GM13976 (cell line): Measurements from ENCODE around the gene ADAMTS7.
A peak's percentile ranks its signal among the peaks of the same experiment; 100 is the strongest.
"Not testable (repeated sequence)": the region's sequence is repeated elsewhere in the genome, so short reads cannot be mapped to it uniquely, and the experiment has no call there.

ENCODE experiments used
- DNase-seq: peaks from one replicate; pipeline ENCODE4 v3.0.0; 2012; ENCODE audit warnings: low spot score
- in situ Hi-C: fragments of 300-500 bp; cut with MboI; formaldehyde crosslinking; loops from one replicate; pipeline ENCODE4 v1.12.0; 2022; ENCODE audit warnings: low sequenced_read_pairs, mixed read lengths, inconsistent platforms; ENCODE audit not compliant: unreplicated experiment
- TF ChIP-seq, protein P1 (sequence below): IDR thresholded peaks from 2 replicates; pipeline ENCODE4 v1.5.1; 2012; ENCODE audit warnings: borderline replicate concordance, mild to moderate bottlenecking; ENCODE audit not compliant: insufficient read depth; ENCODE audit errors: extremely low read depth, missing control alignments, control extremely low read depth

The ADAMTS7 gene

DNA sequence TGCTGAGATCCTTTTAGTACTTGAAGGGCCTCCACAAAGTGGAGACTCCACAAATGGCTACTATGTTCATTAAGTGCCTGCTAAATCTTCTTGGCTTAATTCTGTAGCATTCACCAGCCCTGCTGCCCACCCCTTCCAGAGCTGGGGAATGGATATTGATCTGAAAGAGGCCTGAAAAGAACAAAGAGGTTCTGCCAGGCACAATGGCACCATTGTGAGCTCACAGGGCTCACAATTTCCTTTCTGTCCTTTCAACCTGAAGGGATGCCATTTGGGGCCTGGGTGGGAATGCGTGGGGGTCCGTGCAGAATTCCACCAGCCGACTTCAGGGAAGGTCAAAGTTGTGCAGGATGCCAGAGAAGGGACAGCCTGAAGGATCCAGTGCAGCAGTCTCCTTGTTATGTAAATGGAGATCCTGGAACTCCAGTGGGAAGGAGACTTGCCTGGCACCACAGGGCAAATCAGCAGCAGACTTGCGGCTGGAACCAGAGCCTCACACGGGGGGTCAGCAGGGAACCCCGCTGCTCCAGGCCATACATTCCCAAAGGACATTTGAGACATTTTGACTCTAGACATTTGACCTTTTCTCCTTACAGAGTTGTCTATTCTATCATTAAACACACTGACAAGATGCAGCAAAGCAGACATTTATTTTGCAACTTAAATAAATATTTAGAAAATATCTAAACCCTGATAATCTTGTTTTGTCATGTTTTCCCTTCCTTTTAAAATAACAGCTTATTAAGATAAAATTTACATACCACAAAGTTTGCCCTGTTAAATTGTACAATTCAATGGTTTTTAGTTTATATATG, 39.9 kb upstream of the ADAMTS7 start:
- TF ChIP-seq, protein P1, sequence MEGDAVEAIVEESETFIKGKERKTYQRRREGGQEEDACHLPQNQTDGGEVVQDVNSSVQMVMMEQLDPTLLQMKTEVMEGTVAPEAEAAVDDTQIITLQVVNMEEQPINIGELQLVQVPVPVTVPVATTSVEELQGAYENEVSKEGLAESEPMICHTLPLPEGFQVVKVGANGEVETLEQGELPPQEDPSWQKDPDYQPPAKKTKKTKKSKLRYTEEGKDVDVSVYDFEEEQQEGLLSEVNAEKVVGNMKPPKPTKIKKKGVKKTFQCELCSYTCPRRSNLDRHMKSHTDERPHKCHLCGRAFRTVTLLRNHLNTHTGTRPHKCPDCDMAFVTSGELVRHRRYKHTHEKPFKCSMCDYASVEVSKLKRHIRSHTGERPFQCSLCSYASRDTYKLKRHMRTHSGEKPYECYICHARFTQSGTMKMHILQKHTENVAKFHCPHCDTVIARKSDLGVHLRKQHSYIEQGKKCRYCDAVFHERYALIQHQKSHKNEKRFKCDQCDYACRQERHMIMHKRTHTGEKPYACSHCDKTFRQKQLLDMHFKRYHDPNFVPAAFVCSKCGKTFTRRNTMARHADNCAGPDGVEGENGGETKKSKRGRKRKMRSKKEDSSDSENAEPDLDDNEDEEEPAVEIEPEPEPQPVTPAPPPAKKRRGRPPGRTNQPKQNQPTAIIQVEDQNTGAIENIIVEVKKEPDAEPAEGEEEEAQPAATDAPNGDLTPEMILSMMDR = no peak
- no peak for DNase-seq
- in situ Hi-C loops = no loop called here

DNA sequence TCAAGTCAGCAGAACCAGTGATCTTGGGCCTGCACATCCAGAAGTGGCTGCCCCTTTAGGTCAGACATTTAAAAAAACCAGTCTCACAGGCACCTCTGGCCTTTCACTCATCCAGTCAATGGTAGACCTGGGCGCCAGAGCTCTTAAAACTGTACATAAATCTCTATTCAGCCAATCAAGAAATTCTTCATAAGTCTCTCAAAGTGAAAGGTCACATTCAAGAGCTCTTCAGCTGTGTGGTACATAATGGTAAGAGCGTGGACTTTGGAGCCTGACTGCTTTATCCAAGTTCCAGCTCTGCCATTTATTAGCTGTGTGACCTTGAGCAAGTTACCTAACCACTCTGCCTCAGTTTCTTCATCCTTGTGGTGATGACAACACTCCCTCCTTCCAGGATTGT, 39.1 kb upstream of the ADAMTS7 start:
- DNase-seq = no peak
- in situ Hi-C loops = no loop called here

DNA sequence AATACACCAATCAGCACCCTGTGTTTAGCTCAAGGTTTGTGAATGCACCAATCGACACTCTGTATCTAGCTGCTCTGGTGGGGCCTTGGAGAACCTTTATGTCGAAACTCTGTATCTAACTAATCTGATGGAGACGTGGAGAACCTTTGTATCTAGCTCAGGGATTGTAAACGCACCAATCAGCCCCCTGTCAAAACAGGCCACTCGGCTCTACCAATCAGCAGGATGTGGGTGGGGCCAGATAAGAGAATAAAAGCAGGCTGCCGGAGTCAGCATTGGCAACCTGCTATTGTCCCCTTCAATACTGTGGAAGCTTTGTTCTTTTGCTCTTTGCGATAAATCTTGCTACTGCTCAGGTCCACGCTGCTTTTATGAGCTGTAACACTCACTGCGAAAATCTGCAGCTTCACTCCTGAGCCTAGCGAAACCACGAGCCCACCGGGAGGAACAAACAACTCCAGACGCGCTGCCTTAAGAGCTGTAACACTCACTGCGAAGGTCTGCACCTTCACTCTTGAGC, 36.2 kb upstream of the ADAMTS7 start:
- DNase-seq, in situ Hi-C loops: not testable (repeated sequence)

More for the DNA sequence above, 39.1 kb upstream of the ADAMTS7 start:
- TF ChIP-seq, protein P1 = no peak

- DNase-seq, in situ Hi-C loops: not testable (repeated sequence)
These were observed 35.6 kb upstream of the ADAMTS7 start for GRCh38 chr15:78846906-78847305.

- in situ Hi-C loops = no loop called here
- TF ChIP-seq, protein P1 = no peak
- peak; percentile 52 for DNase-seq
These were observed 31.3 kb upstream of the ADAMTS7 start for GRCh38 chr15:78842519-78842918.

- DNase-seq = peak; percentile 23
- in situ Hi-C loops = no loop called here
- TF ChIP-seq, protein P1 = no peak
These were observed 30.6 kb upstream of the ADAMTS7 start for GRCh38 chr15:78841891-78842290.

GRCh38 chr15:78841376-78841706, 30.1 kb upstream of the ADAMTS7 start:
- in situ Hi-C loops = no loop called here
- TF ChIP-seq, protein P1 = no peak
- DNase-seq = peak; percentile 9

GRCh38 chr15:78840661-78841375, 29.6 kb upstream of the ADAMTS7 start:
- in situ Hi-C loops = no loop called here
- peak; percentile 32 for DNase-seq
- TF ChIP-seq, protein P1 = no peak

DNA sequence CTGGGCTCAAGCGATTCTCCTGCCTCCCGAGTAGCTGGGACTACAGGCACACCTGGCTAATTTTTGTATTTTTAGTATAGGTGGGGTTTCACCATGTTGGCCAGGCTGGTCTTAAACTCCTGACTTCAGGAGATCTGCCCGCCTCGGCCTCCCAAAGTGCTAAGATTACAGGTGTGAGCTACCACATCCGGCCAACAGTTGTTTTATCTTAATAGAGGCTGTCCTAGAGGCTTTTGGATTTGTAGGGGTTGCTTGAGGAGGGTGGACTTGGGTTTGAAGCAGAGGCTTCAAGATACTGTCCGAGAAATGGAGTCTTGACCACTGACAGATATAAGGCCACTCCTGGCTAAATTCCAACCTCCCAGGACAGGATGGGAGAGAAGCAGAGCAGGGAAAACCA, 27.9 kb upstream of the ADAMTS7 start:
- in situ Hi-C loops, DNase-seq: not testable (repeated sequence)
